NCI-H460 (cell line): ENCODE results near the gene ZNF835. TPM values are rescaled to one million over a fixed set of nuclear protein-coding genes. Genes with fewer than 3 reads are reported as not detected.

ENCODE experiments used
- total RNA-seq: library from RNA; depleted of rRNA; stranded (reverse); fragments of >200 nt; shearing (Covaris generic); gene quantifications from 2 replicates; pipeline ENCODE4 v1.2.3, GENCODE V29; 2014; rRNA removed

Gene ZNF835
- total RNA-seq, 1 experiment from 2014 or later: not detected

Other genes starting within 250 kb of the ZNF835 start
- gene ZNF667, start 194.4 kb downstream of the ZNF835 start, total RNA-seq: not detected in 2 replicates
- gene ZNF471, start 163.9 kb downstream of the ZNF835 start, total RNA-seq: 0.98 and 1.8 TPM in 2 replicates
- gene ZFP28, start 132.8 kb downstream of the ZNF835 start, total RNA-seq: 4.2 and 6.0 TPM in 2 replicates
- gene ZNF470, start 104.3 kb downstream of the ZNF835 start, total RNA-seq: 1.8 and 2.0 TPM in 2 replicates
- 4.5 and 5.0 TPM in 2 replicates for gene ZNF71, start 76.5 kb downstream of the ZNF835 start, total RNA-seq
- gene SMIM17, start 28.6 kb downstream of the ZNF835 start, total RNA-seq: 0.20 and 0.40 TPM in 2 replicates
- 0.07 TPM in 1 of 2 replicates, not detected in the other for gene PEG3, start 169.0 kb upstream of the ZNF835 start, total RNA-seq
- not detected in 2 replicates for gene ZIM2, start 169.0 kb upstream of the ZNF835 start, total RNA-seq